ENCODE measurements around the gene SKI.
A peak's percentile ranks its signal among the peaks of the same experiment; 100 is the strongest.

Gene SKI

DNA sequence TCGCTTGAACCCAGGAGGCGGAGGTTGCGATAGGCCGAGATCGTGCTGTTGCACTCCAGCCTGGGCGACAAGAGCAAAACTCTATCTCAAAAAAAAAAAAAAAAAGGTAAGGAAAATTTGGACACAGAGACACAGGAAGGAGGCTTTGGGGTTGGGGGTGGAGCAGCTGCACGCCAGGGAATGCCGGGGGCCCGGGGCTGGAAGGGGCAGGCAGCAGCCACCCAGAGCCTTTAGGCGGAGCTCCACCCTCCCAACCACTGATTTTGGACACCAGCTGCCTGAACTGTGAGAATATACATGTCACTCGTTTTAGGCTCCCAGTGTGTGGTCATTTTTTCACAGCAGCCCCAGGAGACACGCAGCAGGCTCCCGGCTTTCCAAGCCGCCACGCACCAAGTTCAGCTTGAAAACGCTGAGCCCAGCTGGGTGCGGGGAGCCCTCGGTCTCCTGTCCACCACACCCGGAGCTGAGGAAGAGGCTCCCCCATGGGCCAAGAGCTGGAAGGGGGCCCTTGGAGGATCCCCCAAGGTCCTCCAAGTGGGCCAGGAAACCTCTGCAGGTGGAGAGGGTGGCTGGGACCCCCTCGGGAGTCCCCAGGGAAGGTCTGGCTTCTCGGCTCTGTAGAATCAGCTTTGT, 27.7 kb upstream of the SKI start:
- peaks cover 26% of the 10 kb centered on the region for H3K4me1 Mint-ChIP-seq (ENCODE audit: low read depth)
- no peaks in the 10 kb centered on the region for H3K9me3 Mint-ChIP-seq
- H3K4me3 Mint-ChIP-seq: peak overlapping the region; percentile 90
- no peak for DNase-seq
- no peaks in the 10 kb centered on the region for H3K27me3 Mint-ChIP-seq
- no peaks in the 10 kb centered on the region for H3K36me3 Mint-ChIP-seq (ENCODE audit: low read depth)
- H3K27ac Mint-ChIP-seq: no peak overlapping the region

DNA sequence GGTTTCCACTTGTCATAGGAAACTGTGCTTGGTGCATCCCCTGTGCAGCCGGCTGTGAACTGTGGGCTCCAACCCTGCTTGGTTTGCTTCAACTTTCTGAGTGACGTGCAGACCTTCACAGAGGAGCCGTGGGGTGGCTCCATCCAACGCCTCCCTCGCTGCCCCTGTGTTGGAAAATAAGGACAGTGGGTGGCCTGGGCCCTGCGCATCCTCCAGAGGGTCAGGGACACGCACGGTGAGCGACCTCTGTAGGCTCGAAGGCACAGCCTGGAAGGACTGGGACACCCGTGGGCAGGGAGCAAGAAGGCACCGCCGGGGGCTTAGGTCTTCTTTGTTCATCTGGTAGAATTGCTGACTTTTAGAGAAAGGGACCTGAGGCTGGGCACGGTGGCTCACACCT, 27.1 kb upstream of the SKI start:
- Mint-ChIP-seq H3K4me3 (no peak overlapping the region), H3K27ac (no peak overlapping the region), H3K27me3 (no peaks in the 10 kb centered on the region), H3K36me3 (ENCODE audit: low read depth) (no peaks in the 10 kb centered on the region), H3K4me1 (ENCODE audit: low read depth) (peaks cover 28% of the 10 kb centered on the region), H3K9me3 (no peaks in the 10 kb centered on the region)
- no peak for DNase-seq

DNA sequence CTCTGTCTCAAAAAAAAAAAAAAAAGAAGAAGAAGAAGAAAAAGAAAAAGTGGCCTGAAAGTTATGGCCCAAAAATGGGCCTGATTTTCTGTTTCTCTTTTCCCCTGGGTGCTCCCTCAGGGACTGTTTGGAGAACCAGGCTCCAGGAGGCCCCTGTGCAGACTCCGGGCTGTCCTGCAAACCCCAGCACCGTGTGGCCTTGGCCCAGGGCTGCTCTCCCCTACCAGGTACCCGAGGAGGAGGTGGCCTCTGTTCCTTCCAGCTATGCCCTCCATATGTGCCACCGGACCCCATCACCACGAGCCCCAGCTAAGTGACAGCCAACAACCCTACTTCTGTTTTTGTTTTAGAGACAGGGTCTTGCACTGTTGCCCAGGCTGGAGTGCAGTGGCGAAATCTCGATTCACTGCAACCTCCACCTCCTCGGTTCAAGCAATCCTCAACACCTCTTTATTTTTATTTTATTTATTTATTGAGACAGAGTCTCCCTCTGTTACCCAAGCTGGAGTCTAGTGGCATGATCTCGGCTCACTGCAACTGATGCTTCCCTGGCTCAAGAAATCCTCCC, 26.0 kb upstream of the SKI start:
- peak overlapping the region; percentile 41 for H3K27ac Mint-ChIP-seq
- DNase-seq: no peak
- no peaks in the 10 kb centered on the region for H3K36me3 Mint-ChIP-seq (ENCODE audit: low read depth)
- H3K4me3 Mint-ChIP-seq: no peak overlapping the region
- H3K4me1 Mint-ChIP-seq (ENCODE audit: low read depth): peaks cover 28% of the 10 kb centered on the region
- H3K9me3 Mint-ChIP-seq: no peaks in the 10 kb centered on the region
- H3K27me3 Mint-ChIP-seq: no peaks in the 10 kb centered on the region

DNA sequence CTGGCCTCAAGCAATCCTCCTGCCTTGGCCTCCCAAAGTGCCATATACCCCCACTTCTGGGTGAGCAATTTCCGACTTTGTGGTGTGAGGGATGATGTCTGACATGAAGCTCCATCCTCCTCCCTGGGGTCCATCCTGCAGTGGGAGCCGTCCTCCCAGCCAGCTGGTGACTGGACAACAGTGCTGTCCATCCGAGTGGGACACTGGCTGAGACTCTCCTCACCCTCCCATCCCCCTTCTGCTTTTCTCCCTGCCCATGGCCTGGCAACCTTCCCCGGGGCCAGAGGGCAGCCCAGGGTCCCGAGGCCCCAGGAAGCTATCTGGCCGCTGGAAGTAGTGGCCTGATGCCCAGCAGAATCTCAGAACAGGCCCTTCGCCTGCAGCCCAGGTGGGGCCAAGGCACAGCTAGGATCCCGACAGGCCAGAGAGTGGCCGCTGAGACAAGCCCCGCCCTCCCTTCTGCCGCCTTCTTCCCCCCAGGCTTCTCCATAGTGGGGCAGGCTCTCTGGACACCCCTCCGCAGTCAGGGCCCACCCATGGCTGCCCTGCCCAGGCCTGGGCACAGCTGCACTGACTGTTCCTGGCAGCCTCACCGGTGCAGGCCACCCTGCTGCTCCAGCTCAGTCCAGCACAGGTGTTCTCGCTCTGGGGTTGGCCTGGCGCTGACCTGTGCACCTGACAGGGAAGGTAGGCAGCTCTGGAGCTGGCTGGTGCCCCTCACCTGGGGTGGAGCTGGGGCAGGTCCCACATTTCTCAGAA, 25.1 kb upstream of the SKI start:
- no peak overlapping the region for H3K27ac Mint-ChIP-seq
- no peak overlapping the region for H3K4me3 Mint-ChIP-seq
- H3K36me3 Mint-ChIP-seq (ENCODE audit: low read depth): no peaks in the 10 kb centered on the region
- DNase-seq: no peak
- no peaks in the 10 kb centered on the region for H3K9me3 Mint-ChIP-seq
- no peaks in the 10 kb centered on the region for H3K27me3 Mint-ChIP-seq
- peaks cover 25% of the 10 kb centered on the region for H3K4me1 Mint-ChIP-seq (ENCODE audit: low read depth)

DNA sequence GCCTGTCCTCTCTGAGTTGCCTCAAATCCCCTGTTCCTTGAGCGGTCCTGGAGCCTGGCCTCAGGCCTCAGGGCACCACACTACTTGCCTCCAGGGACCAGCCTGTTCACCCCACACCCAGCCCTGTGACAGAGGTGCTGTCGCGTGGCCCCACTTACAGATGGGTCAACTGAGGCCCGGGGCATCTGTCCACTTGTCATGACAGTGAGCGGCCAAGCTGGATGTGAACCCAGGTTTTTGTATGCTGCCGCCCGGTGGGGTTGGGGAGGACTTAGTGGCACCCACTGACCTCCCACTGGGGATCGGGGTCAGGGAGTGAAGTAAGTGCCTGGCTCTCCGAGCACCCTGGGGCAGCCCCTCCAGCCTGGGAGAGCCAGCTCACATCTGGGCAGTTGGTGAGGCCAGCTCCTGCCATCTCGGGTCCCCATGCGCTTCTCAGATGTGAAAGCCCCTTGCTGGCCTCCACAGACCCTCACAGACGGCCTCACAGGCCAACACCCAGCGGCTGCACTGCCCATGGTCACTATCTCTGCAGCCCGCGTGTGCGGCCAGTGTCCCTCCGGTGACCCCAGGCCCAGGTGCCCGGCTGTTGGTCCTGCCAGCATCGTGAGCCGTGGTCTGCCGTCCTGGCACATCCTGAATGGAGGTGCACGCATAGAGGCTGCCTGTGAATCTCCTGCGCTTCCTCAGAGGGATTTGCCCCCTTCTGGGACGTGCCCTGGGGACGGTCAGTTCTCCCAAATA, 24.3 kb upstream of the SKI start:
- Mint-ChIP-seq H3K27ac (no peak overlapping the region), H3K4me1 (ENCODE audit: low read depth) (peaks cover 16% of the 10 kb centered on the region), H3K27me3 (no peaks in the 10 kb centered on the region), H3K36me3 (ENCODE audit: low read depth) (no peaks in the 10 kb centered on the region), H3K9me3 (no peaks in the 10 kb centered on the region), H3K4me3 (no peak overlapping the region)
- DNase-seq: no peak

DNA sequence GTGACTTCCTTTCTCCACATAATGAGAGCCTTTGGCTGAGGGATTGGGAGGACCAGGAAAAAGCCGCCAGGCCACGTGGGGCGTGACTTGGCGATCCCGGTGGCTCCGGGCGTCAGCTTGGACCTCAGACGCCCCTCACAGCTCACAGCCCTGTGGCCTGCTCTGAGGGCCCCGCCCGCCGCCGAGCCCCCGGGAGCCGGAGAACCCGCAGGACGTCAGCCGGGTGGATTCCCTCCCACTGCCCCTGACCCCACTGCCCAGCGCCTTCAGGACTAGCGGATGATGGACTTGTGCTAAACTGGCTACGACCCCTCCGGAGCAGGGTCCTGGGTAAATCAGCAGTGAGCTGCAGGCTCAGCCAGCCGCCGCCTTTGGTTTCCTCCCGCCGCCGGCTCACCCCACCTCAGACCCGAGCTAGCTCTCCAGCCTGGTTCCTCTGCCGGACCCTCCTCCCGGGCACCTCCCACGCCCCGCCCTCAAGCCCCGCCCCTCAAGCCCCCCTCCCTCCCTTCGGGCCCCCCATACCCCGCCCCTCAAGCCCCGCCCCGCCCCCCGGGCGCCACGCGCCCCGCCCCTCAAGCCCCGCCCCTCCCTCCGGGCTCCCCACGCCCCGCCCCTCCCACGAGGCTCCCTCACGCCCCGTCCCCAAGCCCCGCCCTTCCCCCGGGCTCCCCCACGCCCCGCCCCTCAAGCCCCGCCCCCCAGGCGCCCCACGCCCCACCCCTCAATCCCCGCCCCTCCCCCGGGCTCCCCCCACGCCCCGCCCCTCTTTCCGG, 23.5 kb upstream of the SKI start:
- Mint-ChIP-seq H3K4me3 (peak overlapping the region; percentile 36), H3K9me3 (no peaks in the 10 kb centered on the region), H3K4me1 (ENCODE audit: low read depth) (peaks cover 9% of the 10 kb centered on the region), H3K36me3 (ENCODE audit: low read depth) (no peaks in the 10 kb centered on the region), H3K27me3 (no peaks in the 10 kb centered on the region), H3K27ac (no peak overlapping the region)
- no peak for DNase-seq

DNA sequence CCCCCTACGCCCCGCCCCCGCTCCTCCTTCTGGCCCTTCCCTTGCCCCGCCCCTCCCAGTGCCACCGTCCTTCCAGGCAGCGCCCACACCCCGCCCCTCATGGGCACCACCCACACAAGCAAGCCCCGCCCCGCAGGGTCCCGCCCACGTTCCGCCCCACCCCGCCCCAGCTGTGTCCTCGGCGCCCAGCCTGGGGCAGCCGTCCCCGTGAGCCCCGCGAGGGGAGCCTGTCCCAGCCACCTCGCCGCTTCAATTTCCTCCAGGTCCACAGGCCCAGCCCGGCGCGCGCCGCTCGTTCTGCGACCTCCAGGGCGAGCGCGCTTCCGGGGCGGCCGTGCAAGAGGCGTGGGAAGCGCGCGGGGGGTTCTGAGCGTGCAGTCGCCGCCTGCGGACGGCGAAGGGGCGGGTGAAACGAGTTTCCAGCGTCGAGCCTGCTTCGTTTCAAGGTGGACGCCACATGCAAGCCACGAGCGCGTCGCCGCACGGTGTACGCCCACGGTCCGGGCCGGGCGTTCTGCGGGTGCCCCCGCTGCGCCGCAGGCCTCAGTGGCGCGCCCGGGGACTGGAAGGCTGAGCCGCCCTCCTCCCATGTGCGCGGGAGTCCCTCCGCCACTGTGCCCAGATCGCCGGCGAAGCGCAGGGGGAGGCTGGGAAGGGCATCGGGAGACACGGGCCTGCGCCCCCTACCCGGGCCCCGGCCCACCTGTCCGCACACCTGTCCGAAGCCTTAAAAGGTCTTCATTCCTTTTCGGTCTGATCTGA, 22.7 kb upstream of the SKI start:
- no peak overlapping the region for H3K27ac Mint-ChIP-seq
- H3K4me3 Mint-ChIP-seq: peak overlapping the region; percentile 46
- H3K36me3 Mint-ChIP-seq (ENCODE audit: low read depth): no peaks in the 10 kb centered on the region
- DNase-seq: peak; percentile 92
- no peaks in the 10 kb centered on the region for H3K27me3 Mint-ChIP-seq
- H3K4me1 Mint-ChIP-seq (ENCODE audit: low read depth): peaks cover 5% of the 10 kb centered on the region
- no peaks in the 10 kb centered on the region for H3K9me3 Mint-ChIP-seq

DNA sequence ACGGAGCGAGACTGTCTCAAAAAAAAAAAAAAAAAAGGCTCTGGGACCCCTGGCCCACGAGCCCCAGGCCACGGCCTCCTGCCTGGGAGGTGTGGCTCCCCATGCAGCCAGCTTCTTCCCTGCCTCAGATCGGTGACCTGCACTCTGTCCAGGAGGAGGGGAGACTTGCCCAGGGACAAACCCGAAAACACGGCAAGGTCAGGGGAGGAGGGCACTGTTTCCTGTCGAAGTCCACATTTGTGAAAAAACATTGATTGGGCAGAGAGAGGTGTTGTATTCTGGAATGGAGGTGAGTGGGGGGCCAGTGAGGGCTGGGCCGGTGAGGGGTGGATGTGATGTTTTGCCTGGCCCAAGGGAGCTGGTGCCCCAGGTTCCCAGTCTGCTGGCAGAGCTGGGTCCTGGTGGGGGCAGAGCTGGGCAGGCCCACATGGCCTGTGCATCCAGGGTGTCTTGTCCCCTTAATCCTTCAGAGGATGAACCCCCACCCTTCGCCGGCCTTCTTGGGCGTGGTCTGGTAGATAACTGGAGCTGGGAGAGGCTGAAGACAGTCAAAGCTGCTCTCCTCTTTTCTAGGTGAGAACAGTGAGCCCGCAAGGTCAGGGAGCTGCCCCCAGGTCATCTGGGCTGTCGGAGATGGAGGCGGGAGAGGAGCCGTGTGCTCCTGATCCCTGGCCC, 21.2 kb upstream of the SKI start:
- no peak overlapping the region for H3K4me3 Mint-ChIP-seq
- H3K36me3 Mint-ChIP-seq (ENCODE audit: low read depth): no peaks in the 10 kb centered on the region
- H3K27me3 Mint-ChIP-seq: no peaks in the 10 kb centered on the region
- H3K4me1 Mint-ChIP-seq (ENCODE audit: low read depth): peaks cover 5% of the 10 kb centered on the region
- no peak overlapping the region for H3K27ac Mint-ChIP-seq
- DNase-seq: no peak
- H3K9me3 Mint-ChIP-seq: no peaks in the 10 kb centered on the region

DNA sequence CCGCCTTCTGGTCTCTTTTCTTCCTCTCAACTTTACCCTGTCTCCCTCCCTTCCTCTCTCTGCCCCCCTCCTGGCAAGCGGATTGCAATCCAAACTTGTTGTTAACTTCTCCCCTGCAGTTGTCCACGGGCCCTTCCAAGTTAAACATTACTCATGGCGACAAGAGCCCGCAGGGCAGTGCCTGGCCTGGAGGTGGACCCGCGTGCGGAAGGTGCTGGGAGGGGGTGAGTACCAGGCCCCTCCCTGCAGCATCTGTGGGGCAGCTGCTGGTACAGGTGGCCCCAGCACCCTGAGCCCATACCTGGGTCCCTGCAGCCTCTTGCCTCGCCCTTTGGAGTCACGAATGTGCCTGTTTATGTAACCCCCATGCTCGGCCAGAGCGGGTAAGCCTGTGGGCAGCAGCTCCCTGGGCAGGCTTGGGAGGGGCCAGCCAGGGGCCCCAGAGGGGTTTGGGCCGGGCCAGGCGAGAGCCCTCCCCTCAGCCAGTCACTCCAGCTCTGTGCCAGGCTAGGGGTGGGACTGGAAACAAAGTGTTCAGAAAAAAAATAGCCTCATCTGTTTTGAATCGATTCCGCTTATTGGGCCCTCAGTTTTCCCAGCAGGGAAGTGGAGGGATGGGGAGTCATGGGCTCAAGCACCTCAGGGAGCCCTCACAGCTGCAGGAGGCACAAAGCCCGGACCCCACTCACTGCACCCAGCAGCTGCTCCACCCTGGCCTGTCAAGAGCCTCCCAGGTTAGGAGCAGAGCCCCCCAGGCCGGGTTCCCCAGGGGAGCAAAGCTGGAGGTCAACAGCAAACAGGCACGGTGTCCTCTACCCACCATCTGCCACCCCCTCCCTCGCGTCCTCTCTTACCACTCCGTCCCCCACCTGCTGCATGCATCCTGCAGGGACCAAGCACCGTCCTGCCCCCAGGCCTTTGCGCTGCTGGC, 19.5 kb upstream of the SKI start:
- no peak overlapping the region for H3K4me3 Mint-ChIP-seq
- H3K36me3 Mint-ChIP-seq (ENCODE audit: low read depth): no peaks in the 10 kb centered on the region

DNA sequence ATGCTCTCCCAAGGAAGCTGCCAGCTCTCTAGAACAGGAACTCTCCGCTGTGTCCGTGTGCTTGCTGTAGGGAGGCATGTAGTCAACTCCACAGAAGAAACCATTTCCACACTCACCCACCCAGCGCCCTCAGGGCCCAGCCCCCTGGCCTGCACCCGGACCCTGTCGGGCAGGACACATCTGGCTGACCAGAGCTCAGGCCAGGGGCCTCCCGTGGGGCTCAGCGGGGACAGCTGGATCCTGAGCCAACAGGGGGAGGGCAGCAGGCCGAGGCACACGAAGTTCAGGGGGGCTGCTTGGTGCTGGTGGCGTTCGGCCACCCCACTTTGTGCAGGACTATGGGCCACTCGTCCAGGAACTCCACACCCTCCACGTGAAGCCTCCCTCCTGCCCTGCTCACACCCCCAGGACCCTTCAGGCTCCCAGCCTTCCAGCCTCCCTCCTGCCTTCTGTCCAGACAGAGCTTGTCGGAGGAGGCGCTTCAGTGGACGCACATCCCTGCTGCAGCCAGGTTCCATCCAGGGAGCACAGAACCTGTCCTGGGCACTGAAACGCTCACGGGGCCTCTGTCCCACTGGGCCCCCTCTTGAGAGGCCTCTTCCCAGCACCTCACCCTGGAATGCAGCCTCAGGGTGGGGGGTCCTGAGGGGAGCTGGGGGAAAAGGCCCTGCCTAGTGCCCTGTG, 18.6 kb upstream of the SKI start:
- Mint-ChIP-seq H3K27me3 (no peaks in the 10 kb centered on the region), H3K4me3 (no peak overlapping the region), H3K9me3 (no peaks in the 10 kb centered on the region), H3K27ac (no peak overlapping the region), H3K4me1 (ENCODE audit: low read depth) (peaks cover 9% of the 10 kb centered on the region), H3K36me3 (ENCODE audit: low read depth) (no peaks in the 10 kb centered on the region)
- DNase-seq: no peak

More for the DNA sequence above, 19.5 kb upstream of the SKI start:
- Mint-ChIP-seq H3K4me1 (ENCODE audit: low read depth) (peaks cover 13% of the 10 kb centered on the region), H3K27me3 (no peaks in the 10 kb centered on the region), H3K9me3 (no peaks in the 10 kb centered on the region), H3K27ac (no peak overlapping the region)
- DNase-seq: no peak

DNA sequence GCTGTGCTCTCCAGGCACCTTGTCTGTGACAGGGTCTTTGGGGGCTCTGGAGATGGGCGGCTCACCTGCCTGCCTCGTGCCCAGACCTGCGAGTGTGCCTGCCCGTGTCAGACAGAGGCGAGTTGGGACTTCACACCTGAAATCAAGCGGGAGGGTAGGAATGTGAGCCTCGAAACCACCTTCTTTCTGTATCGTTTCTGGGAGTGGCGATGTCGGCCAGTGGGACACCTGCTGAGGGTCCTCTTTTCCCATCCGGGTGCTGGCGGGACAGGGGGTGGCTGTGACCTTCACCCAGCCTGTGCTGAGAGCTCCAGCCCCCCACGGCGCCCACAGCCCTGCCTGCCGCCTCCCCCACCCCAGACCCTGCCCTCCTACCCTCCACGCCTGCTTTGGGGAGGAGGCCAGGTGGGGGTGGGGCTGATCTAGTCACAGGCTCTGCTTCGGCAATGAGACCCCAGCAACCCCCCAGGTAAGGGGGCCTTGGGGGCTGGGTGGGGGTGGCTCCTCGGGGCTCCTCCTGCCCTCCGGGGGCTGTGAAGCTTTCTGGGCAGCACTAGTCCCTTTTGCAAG, 17.9 kb upstream of the SKI start:
- no peaks in the 10 kb centered on the region for H3K9me3 Mint-ChIP-seq

DNA sequence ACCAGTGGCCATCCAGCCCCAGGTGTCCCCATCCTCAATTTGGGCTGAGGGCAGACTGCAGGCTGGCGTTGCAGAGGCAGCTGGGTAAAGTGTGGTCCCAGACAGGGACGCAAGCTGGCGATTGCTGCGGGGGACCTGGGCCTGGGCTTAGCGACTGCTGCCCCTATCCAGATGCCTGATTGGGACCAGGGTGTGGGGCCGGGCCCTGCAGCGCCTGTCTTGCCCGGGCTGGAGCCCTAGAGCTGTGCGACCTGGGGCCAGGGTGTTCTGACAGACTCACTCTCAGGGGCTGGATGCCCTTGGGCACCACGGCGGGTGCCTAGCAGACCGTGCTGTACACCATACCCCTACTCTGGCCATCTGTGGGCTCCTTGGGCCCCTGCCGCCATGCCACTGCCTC, 17.3 kb upstream of the SKI start:
- Mint-ChIP-seq H3K27me3 (no peaks in the 10 kb centered on the region), H3K4me1 (ENCODE audit: low read depth) (peaks cover 9% of the 10 kb centered on the region), H3K36me3 (ENCODE audit: low read depth) (no peaks in the 10 kb centered on the region), H3K4me3 (no peak overlapping the region), H3K9me3 (no peaks in the 10 kb centered on the region), H3K27ac (no peak overlapping the region)
- DNase-seq: no peak

More for the DNA sequence above, 17.9 kb upstream of the SKI start:
- no peak for DNase-seq
- no peak overlapping the region for H3K27ac Mint-ChIP-seq
- peaks cover 9% of the 10 kb centered on the region for H3K4me1 Mint-ChIP-seq (ENCODE audit: low read depth)
- H3K27me3 Mint-ChIP-seq: no peaks in the 10 kb centered on the region
- no peaks in the 10 kb centered on the region for H3K36me3 Mint-ChIP-seq (ENCODE audit: low read depth)
- no peak overlapping the region for H3K4me3 Mint-ChIP-seq
